K562 (cell line): ENCODE measurements around the gene ZNF692. TPM values are rescaled to one million over a fixed set of nuclear protein-coding genes. Genes with fewer than 3 reads are reported as not detected.

Source experiments
- ATF6 ChIP-seq: sonication (generic); formaldehyde crosslinking; IDR thresholded peaks from 2 replicates; pipeline ENCODE4 v1.4.0; 2020; ENCODE audit warnings: mild to moderate bottlenecking, missing genetic modification reagents
- BRCA1 ChIP-seq, 2 experiments: fragments of 450-650 bp in 1 of 2; sonication (generic) in 1 of 2; formaldehyde crosslinking in 1 of 2; IDR thresholded peaks; 2 replicates each; pipeline versions ENCODE4 v1.5.0 to v1.6.1; 2017 to 2020; ENCODE audit warnings: mild to moderate bottlenecking in 1 of 2, missing genetic modification reagents in 1 of 2
- CBFA2T2 ChIP-seq: fragments of 450-650 bp; conservative IDR thresholded peaks from 2 replicates; pipeline ENCODE4 v1.6.1; 2017; ENCODE audit warnings: mild to moderate bottlenecking
- CBFA2T3 ChIP-seq: fragments of 450-650 bp; IDR thresholded peaks from 2 replicates; pipeline ENCODE4 v1.6.1; 2017
- CCNT2 ChIP-seq: IDR thresholded peaks from 2 replicates; pipeline ENCODE4 v1.6.1; 2011; ENCODE audit warnings: borderline replicate concordance, low read depth, mild to moderate bottlenecking, moderate library complexity, mixed read lengths, low read length; ENCODE audit not compliant: insufficient read length; ENCODE audit errors: extremely low read depth
- CEBPB ChIP-seq: fragments of 450-650 bp; IDR thresholded peaks from 2 replicates; pipeline ENCODE4 v1.6.1; 2016; ENCODE audit warnings: missing genetic modification characterization, missing compliant biosample characterization
- CTCF ChIP-seq, 3 experiments: IDR thresholded peaks in 2 of 3; conservative IDR thresholded peaks in 1 of 3; 2 replicates each; pipeline ENCODE4 v1.5.1; 2011 to 2012; ENCODE audit warnings: low read length in 3 of 3, mild to moderate bottlenecking in 3 of 3, control low read depth in 2 of 3, improper control_type of control experiment in 1 of 3, inconsistent platforms in 1 of 3, low read depth in 1 of 3, mixed read lengths in 1 of 3, moderate library complexity in 1 of 3; ENCODE audit not compliant: insufficient read depth in 2 of 3
- CXXC5 ChIP-seq: fragments of 250-450 bp; sonication (Bioruptor Pico); IDR thresholded peaks from 2 replicates; pipeline ENCODE4 v1.8.0; 2022; ENCODE audit warnings: inconsistent platforms, mild to moderate bottlenecking, moderate library complexity
- JUN ChIP-seq, 2 experiments: sonication (generic) in 1 of 2; formaldehyde crosslinking in 1 of 2; IDR thresholded peaks; 2 replicates each; pipeline versions ENCODE4 v1.6.1 to v1.8.0; 2012 to 2022; ENCODE audit warnings: borderline replicate concordance in 2 of 2, mild to moderate bottlenecking in 2 of 2, improper control_type of control experiment in 1 of 2, low read depth in 1 of 2, low read length in 1 of 2, missing genetic modification reagents in 1 of 2
- KDM5B ChIP-seq: fragments of 200-600 bp; sonication (generic); IDR thresholded peaks from 2 replicates; pipeline ENCODE4 v1.6.1; 2012; ENCODE audit warnings: low read depth, mild to moderate bottlenecking, moderate library complexity, low read length, control low read depth, inconsistent platforms; ENCODE audit not compliant: insufficient replicate concordance
- MCM5 ChIP-seq: fragments of 450-650 bp; IDR thresholded peaks from 2 replicates; pipeline ENCODE4 v1.6.1; 2016; ENCODE audit warnings: low read depth
- MTA3 ChIP-seq: fragments of 450-650 bp; formaldehyde crosslinking; IDR thresholded peaks from 2 replicates; pipeline ENCODE4 v1.6.1; 2017; ENCODE audit warnings: mild to moderate bottlenecking, borderline replicate concordance
- NCOA4 ChIP-seq: fragments of 450-650 bp; IDR thresholded peaks from 2 replicates; pipeline ENCODE4 v1.6.1; 2018; ENCODE audit warnings: mild to moderate bottlenecking; ENCODE audit not compliant: partially characterized antibody
- NRF1 ChIP-seq, 2 experiments: fragments of 450-650 bp; IDR thresholded peaks in 1 of 2; conservative IDR thresholded peaks in 1 of 2; 2 replicates each; pipeline ENCODE4 v1.6.1; 2014; ENCODE audit warnings: mild to moderate bottlenecking in 2 of 2
- OTX1 ChIP-seq: fragments of 450-650 bp; formaldehyde crosslinking; IDR thresholded peaks from 2 replicates; pipeline ENCODE4 v1.4.0; 2022; ENCODE audit warnings: mild to moderate bottlenecking
- SAFB2 ChIP-seq: fragments of 200-400 bp; formaldehyde crosslinking; IDR thresholded peaks from 2 replicates; pipeline ENCODE4 v1.6.1; 2018; ENCODE audit warnings: borderline replicate concordance, low read length, low read depth, moderate library complexity; ENCODE audit not compliant: severe bottlenecking
- SMARCA5 ChIP-seq: fragments of 450-650 bp; IDR thresholded peaks from 2 replicates; pipeline ENCODE4 v1.6.1; 2016
- SRSF1 ChIP-seq: fragments of 200-400 bp; formaldehyde crosslinking; IDR thresholded peaks from 2 replicates; pipeline ENCODE4 v1.6.1; 2017; ENCODE audit warnings: mild to moderate bottlenecking, low read depth, low read length, moderate library complexity
- ZNF174 ChIP-seq: fragments of 250-450 bp; sonication (Bioruptor Pico); IDR thresholded peaks from 2 replicates; pipeline ENCODE4 v1.4.0; 2020; ENCODE audit warnings: mild to moderate bottlenecking
- ZNF785 ChIP-seq: fragments of 250-450 bp; sonication (Bioruptor Pico); IDR thresholded peaks from 2 replicates; pipeline ENCODE4 v1.4.0; 2020; ENCODE audit warnings: mild to moderate bottlenecking
- ZSCAN29 ChIP-seq: fragments of 450-650 bp; IDR thresholded peaks from 2 replicates; pipeline ENCODE4 v1.6.1; 2017
- polyA plus RNA-seq, 8 experiments: library from polyadenylated mRNA; depleted of rRNA in 4 of 8; stranded (reverse) in 5 of 8; unstranded in 3 of 8; fragments of >200 nt; fragmentation: Nextera tagmentation in 2 of 8; fragmentation: Illumina TruSeq in 1 of 8; extraction: Ambion mirVana in 2 of 8; extraction: Trizol in 1 of 8; gene quantifications; 2 replicates each; pipeline versions ENCODE4 v1.2.1 to v1.2.3, GENCODE V29; 2011 to 2014; ENCODE audit warnings: inconsistent platforms in 1 of 8, missing spikeins in 1 of 8
- total RNA-seq, 7 experiments: library from RNA; depleted of rRNA in 6 of 7; stranded (reverse); fragments of >200 nt in 6 of 7; fragmentation: Illumina TruSeq in 2 of 7; extraction: Trizol in 2 of 7; gene quantifications; 2 replicates each; pipeline versions ENCODE4 v1.2.1 to v1.2.3, GENCODE V29; 2011 to 2021; ENCODE audit warnings: low replicate concordance in 1 of 7

The ZNF692 gene
- total and polyA plus RNA-seq, 9 of the 15 experiments (the other 6 are each of a cell fraction or from before 2014, with no cell fraction given): 8.4 to 143 (median 55.9) TPM

- no peak for TF ChIP-seq SRSF1
- no peak for TF ChIP-seq ZNF174 (CRISPR knock-in tag)
- TF ChIP-seq SMARCA5: no peak
- TF ChIP-seq NRF1 (conservative IDR thresholded peaks at IDR 0.05 in 1 of 2, IDR thresholded peaks at IDR 0.05 in 1 of 2): peak; percentile 26 to 46; a peak in 2 of 4 replicates
- peak; percentile 79; the same call in 1 of the 2 replicates for TF ChIP-seq CXXC5 (CRISPR knock-in tag)
- no peak for TF ChIP-seq CEBPB (tag)
- TF ChIP-seq ZNF785 (CRISPR knock-in tag): no peak
- no peak for TF ChIP-seq CBFA2T2
- no peak for TF ChIP-seq ATF6
- no peak for TF ChIP-seq ZSCAN29
- peak; percentile 87; the same call in 1 of the 2 replicates for TF ChIP-seq MTA3
- TF ChIP-seq CCNT2: peak; percentile 75
- no peak for TF ChIP-seq CTCF (IDR thresholded peaks at IDR 0.05 in 2 of 3, conservative IDR thresholded peaks at IDR 0.05 in 1 of 3; ENCODE audit: insufficient read depth in 2 of 3, low read depth in 1 of 3, low read length in 3 of 3)
- TF ChIP-seq BRCA1 (IDR thresholded peaks at IDR 0.05): no peak
- TF ChIP-seq BRCA1 (CRISPR knock-in tag; IDR thresholded peaks at IDR 0.05): no peak
- TF ChIP-seq JUN (IDR thresholded peaks at IDR 0.05; ENCODE audit: borderline replicate concordance, low read depth, low read length): no peak
- peak; percentile 93 for TF ChIP-seq JUN (CRISPR knock-in tag; IDR thresholded peaks at IDR 0.05; ENCODE audit: borderline replicate concordance)
- TF ChIP-seq SAFB2: no peak
- TF ChIP-seq NCOA4: no peak
- TF ChIP-seq KDM5B: peak; percentile 12
- TF ChIP-seq CBFA2T3: no peak; the same call in 1 of the 2 replicates
- TF ChIP-seq OTX1: peak; percentile 84
- no peak for TF ChIP-seq MCM5
Observed at GRCh38 chr1:248838357-248839167, 20.3 kb downstream of the ZNF692 start (continued).
